ENCODE data around the gene CCDC27.

CCDC27 gene

GRCh38 chr1:3762151-3762872 is 10.1 kb downstream of the CCDC27 start:
- Histone ChIP-seq H3K27me3 (ENCODE audit: insufficient read depth, insufficient read length) (no peaks in the 10 kb centered on the region), H3K4me1 (ENCODE audit: insufficient read depth, insufficient read length) (no peaks in the 10 kb centered on the region), H3K9me3 (ENCODE audit: insufficient read depth, low read length) (no peaks in the 10 kb centered on the region), H3K9ac (ENCODE audit: insufficient read length, low read depth) (no peak overlapping the region), H3K36me3 (ENCODE audit: insufficient read depth, insufficient read length, low read length) (no peaks in the 10 kb centered on the region), H3K4me3 (ENCODE audit: insufficient read length, low read depth) (no peak overlapping the region)
- TF ChIP-seq ZNF274 (IDR thresholded peaks at IDR 0.05; ENCODE audit: low read depth, low read length) (no peak), SUZ12 (IDR thresholded peaks at IDR 0.05; ENCODE audit: extremely low read depth, insufficient read depth, insufficient read length) (no peak), YY1 (IDR thresholded peaks at IDR 0.05; ENCODE audit: insufficient read depth, insufficient read length) (no peak)
- DNase-seq (ENCODE audit: low read depth, low spot score): no peak

- no peaks in the 10 kb centered on the region for H3K9me3 ChIP-seq (ENCODE audit: insufficient read depth, low read length)
- TF ChIP-seq ZNF274 (IDR thresholded peaks at IDR 0.05; ENCODE audit: low read depth, low read length) (no peak), SUZ12 (IDR thresholded peaks at IDR 0.05; ENCODE audit: extremely low read depth, insufficient read depth, insufficient read length) (no peak), YY1 (IDR thresholded peaks at IDR 0.05; ENCODE audit: insufficient read depth, insufficient read length) (no peak)
- no peaks in the 10 kb centered on the region for H3K36me3 ChIP-seq (ENCODE audit: insufficient read depth, insufficient read length, low read length)
- no peak overlapping the region for H3K9ac ChIP-seq (ENCODE audit: insufficient read length, low read depth)
- H3K27me3 ChIP-seq (ENCODE audit: insufficient read depth, insufficient read length): no peaks in the 10 kb centered on the region
- H3K4me1 ChIP-seq (ENCODE audit: insufficient read depth, insufficient read length): no peaks in the 10 kb centered on the region
- no peak overlapping the region for H3K4me3 ChIP-seq (ENCODE audit: insufficient read length, low read depth)
- DNase-seq (ENCODE audit: low read depth, low spot score): no peak
These were observed 10.6 kb downstream of the CCDC27 start for GRCh38 chr1:3762873-3763228.

GRCh38 chr1:3763351-3764125 is 11.3 kb downstream of the CCDC27 start:
- no peak for TF ChIP-seq SUZ12 (IDR thresholded peaks at IDR 0.05; ENCODE audit: extremely low read depth, insufficient read depth, insufficient read length)
- TF ChIP-seq ZNF274 (IDR thresholded peaks at IDR 0.05; ENCODE audit: low read depth, low read length): no peak
- no peak for TF ChIP-seq YY1 (IDR thresholded peaks at IDR 0.05; ENCODE audit: insufficient read depth, insufficient read length)
- DNase-seq (ENCODE audit: low read depth, low spot score): no peak
- no peaks in the 10 kb centered on the region for H3K9me3 ChIP-seq (ENCODE audit: insufficient read depth, low read length)
- H3K4me3 ChIP-seq (ENCODE audit: insufficient read length, low read depth): no peak overlapping the region
- no peaks in the 10 kb centered on the region for H3K4me1 ChIP-seq (ENCODE audit: insufficient read depth, insufficient read length)
- H3K27me3 ChIP-seq (ENCODE audit: insufficient read depth, insufficient read length): no peaks in the 10 kb centered on the region
- no peaks in the 10 kb centered on the region for H3K36me3 ChIP-seq (ENCODE audit: insufficient read depth, insufficient read length, low read length)
- H3K9ac ChIP-seq (ENCODE audit: insufficient read length, low read depth): no peak overlapping the region

DNA sequence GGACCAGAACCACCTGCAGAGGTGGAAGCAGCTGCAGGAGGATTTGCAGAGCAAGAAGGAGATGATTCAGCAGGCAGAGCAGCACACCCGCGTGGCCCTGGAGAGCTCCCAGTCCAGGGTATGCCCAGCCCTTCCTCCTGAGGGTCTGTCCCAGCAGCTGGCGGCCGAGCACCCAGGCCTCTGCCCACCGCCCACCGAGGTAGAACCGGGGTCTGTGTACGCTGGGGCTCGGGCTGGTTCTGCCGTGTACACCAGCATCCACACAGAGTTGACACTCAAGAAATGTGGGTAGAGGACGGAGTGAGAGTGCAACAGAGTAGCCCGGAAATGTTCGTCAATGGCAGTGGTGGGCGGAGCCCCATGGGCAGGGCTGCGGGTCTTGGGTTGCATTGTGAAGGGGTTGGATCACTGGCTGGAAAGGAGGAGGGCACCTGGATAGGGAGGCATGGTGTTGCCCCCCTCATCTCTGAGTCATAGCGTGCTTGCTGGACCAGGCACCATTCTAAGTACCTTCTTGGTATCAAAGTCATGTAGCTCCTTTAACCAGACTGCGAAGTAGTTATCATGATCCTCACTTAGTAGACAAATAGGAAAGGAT is 15.2 kb downstream of the CCDC27 start:
- no peak for DNase-seq (ENCODE audit: low read depth, low spot score)
- peaks cover 9% of the 10 kb centered on the region for H3K4me1 ChIP-seq (ENCODE audit: insufficient read depth, insufficient read length)

DNA sequence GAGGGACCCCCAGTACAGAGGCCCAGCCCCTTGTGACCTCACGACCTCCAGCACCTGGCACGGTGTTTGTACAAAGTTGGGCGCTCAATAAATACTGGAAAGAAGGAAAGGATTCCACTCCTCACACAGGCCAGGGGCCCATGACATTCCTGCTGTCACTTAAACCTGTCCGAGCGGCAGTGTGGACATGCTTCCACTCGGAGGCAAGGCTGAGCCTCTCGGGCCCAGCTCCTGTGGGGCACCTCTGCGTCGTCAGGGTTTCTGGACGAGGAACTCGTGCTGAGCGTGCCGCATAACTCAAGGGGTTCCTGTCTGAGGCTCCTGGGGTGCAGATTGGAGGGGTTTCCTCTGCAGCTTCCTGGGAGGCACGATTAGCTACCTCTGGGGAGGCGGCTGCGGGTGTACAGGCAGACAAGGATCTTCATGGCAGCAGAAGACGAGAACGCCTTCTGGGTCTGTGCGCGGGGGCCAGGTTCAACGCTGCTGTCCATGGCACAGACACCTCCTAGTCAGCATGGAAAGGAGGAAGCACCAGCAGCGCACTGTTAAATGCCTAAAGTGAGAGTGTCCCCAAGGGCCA is 16.7 kb downstream of the CCDC27 start:
- no peak for TF ChIP-seq SUZ12 (IDR thresholded peaks at IDR 0.05; ENCODE audit: extremely low read depth, insufficient read depth, insufficient read length)
- TF ChIP-seq YY1 (IDR thresholded peaks at IDR 0.05; ENCODE audit: insufficient read depth, insufficient read length): no peak
- TF ChIP-seq ZNF274 (IDR thresholded peaks at IDR 0.05; ENCODE audit: low read depth, low read length): no peak
- Histone ChIP-seq H3K36me3 (ENCODE audit: insufficient read depth, insufficient read length, low read length) (no peaks in the 10 kb centered on the region), H3K9ac (ENCODE audit: insufficient read length, low read depth) (no peak overlapping the region)

More for the DNA sequence above, 15.2 kb downstream of the CCDC27 start:
- H3K27me3 ChIP-seq (ENCODE audit: insufficient read depth, insufficient read length): peaks cover 12% of the 10 kb centered on the region
- H3K9ac ChIP-seq (ENCODE audit: insufficient read length, low read depth): no peak overlapping the region
- no peak for TF ChIP-seq YY1 (IDR thresholded peaks at IDR 0.05; ENCODE audit: insufficient read depth, insufficient read length)
- H3K9me3 ChIP-seq (ENCODE audit: insufficient read depth, low read length): no peaks in the 10 kb centered on the region
- H3K36me3 ChIP-seq (ENCODE audit: insufficient read depth, insufficient read length, low read length): no peaks in the 10 kb centered on the region
- no peak overlapping the region for H3K4me3 ChIP-seq (ENCODE audit: insufficient read length, low read depth)

DNA sequence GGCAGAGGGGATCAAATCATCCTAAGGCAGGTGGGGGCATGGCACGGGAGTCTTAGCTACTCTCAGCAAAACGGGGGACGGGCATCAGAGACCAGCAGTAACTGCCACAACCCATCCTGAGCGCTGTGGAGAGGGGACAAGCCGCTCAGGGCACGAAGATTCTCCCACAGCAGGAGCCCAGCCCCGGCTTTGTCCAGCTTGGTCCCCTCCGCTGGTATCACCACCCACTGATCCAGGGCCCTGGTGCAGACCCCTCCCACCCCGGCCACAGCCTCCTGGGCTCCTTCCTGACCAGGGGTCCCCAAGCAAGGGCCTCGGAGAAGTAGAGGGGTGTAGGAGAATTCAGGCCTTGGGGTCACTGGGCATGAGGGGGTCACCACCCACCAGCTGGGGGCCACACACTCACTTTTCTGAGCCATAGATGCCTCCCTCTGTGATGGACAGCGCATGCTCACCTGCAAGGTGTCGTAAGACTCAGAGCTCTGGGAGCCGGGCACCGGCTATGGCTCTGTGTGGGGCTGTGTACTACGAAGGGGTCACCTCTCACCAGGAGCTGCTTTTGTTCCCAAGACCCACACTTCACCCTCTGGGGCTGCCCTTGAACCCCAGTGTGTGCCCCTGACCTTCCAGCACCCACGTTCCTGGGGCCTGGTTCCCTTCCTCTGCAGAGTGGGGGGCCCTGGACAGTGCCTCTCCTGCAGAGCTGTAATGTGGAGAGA is 18.0 kb downstream of the CCDC27 start:
- H3K9ac ChIP-seq (ENCODE audit: insufficient read length, low read depth): no peak overlapping the region
- no peaks in the 10 kb centered on the region for H3K9me3 ChIP-seq (ENCODE audit: insufficient read depth, low read length)
- H3K4me1 ChIP-seq (ENCODE audit: insufficient read depth, insufficient read length): peaks cover 17% of the 10 kb centered on the region
- H3K36me3 ChIP-seq (ENCODE audit: insufficient read depth, insufficient read length, low read length): no peaks in the 10 kb centered on the region
- no peak overlapping the region for H3K4me3 ChIP-seq (ENCODE audit: insufficient read length, low read depth)
- TF ChIP-seq YY1 (IDR thresholded peaks at IDR 0.05; ENCODE audit: insufficient read depth, insufficient read length): no peak
- H3K27me3 ChIP-seq (ENCODE audit: insufficient read depth, insufficient read length): peaks cover 12% of the 10 kb centered on the region
- DNase-seq (ENCODE audit: low read depth, low spot score): no peak

More for the DNA sequence above, 16.7 kb downstream of the CCDC27 start:
- peaks cover 9% of the 10 kb centered on the region for H3K4me1 ChIP-seq (ENCODE audit: insufficient read depth, insufficient read length)
- no peaks in the 10 kb centered on the region for H3K9me3 ChIP-seq (ENCODE audit: insufficient read depth, low read length)
- DNase-seq (ENCODE audit: low read depth, low spot score): no peak
- H3K4me3 ChIP-seq (ENCODE audit: insufficient read length, low read depth): no peak overlapping the region
- peaks cover 12% of the 10 kb centered on the region for H3K27me3 ChIP-seq (ENCODE audit: insufficient read depth, insufficient read length)

Data from NT2/D1 (cell line).